GM13977 (cell line): Measurements from ENCODE around the gene SNX15.

Experiments used
- DNase-seq: peaks from one replicate; pipeline ENCODE4 v3.0.0; 2012; ENCODE audit warnings: low spot score
- in situ Hi-C: fragments of 300-500 bp; cut with MboI; formaldehyde crosslinking; loops from one replicate; pipeline ENCODE4 v1.12.0; 2022; ENCODE audit warnings: low sequenced_read_pairs, low pct_unique_long_range_greater_than_20kb, mixed read lengths, inconsistent platforms; ENCODE audit not compliant: unreplicated experiment
- TF ChIP-seq, protein P1 (sequence below): IDR thresholded peaks from 2 replicates; pipeline ENCODE4 v1.5.1; 2012; ENCODE audit warnings: mild to moderate bottlenecking, control low read depth; ENCODE audit not compliant: insufficient read depth; ENCODE audit errors: extremely low read depth, missing control alignments

The SNX15 gene

DNA sequence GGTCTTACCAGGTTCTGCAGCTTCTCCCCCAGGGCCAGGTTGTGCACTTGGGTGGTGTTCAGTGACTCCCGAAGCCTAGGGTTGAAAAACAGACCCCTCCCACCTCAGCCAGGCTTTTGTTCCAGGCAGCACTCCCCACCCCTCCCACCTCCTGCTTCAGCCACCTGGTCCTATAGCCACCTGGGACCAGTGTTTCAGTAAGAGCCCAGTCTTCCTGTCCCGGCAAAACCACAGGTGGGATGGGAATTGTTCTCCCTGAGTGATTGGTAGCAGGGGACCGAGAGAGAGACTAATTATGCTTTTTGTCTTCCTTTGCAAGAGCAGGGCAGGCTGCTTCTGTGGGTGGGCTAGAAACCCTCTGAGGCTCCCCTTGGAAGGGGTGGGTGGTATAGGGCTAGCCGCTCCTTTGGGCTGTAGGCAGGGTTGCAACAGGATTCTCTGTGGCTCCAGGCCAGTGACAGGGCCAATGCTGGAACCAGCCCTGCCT lies 39.6 kb downstream of the SNX15 start:
- no peak for DNase-seq
- in situ Hi-C loops, result no loop called here
- TF ChIP-seq, protein P1, sequence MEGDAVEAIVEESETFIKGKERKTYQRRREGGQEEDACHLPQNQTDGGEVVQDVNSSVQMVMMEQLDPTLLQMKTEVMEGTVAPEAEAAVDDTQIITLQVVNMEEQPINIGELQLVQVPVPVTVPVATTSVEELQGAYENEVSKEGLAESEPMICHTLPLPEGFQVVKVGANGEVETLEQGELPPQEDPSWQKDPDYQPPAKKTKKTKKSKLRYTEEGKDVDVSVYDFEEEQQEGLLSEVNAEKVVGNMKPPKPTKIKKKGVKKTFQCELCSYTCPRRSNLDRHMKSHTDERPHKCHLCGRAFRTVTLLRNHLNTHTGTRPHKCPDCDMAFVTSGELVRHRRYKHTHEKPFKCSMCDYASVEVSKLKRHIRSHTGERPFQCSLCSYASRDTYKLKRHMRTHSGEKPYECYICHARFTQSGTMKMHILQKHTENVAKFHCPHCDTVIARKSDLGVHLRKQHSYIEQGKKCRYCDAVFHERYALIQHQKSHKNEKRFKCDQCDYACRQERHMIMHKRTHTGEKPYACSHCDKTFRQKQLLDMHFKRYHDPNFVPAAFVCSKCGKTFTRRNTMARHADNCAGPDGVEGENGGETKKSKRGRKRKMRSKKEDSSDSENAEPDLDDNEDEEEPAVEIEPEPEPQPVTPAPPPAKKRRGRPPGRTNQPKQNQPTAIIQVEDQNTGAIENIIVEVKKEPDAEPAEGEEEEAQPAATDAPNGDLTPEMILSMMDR, result no peak

DNA sequence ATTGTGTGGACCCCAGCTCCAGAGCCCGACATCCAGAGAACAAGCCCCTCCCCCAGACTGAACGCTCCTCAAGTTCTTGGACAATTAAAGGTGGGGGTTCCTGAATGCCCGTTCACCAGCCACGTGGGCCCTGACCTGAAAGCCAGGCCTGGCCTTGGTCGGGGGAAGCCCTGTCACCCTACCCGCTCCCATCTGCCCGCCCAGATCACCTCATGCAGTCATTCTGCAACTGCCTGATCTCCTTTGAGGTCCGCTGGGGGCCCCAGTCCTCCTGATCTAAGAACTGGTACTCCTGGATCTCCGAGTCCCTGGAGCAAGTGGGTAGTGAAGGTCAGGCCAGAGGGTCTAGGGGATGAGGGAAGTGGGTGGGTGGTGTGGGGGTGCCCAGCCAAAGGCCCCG lies 40.2 kb downstream of the SNX15 start:
- no peak for DNase-seq
- TF ChIP-seq, protein P1, result no peak
- in situ Hi-C loops, result no loop called here

DNA sequence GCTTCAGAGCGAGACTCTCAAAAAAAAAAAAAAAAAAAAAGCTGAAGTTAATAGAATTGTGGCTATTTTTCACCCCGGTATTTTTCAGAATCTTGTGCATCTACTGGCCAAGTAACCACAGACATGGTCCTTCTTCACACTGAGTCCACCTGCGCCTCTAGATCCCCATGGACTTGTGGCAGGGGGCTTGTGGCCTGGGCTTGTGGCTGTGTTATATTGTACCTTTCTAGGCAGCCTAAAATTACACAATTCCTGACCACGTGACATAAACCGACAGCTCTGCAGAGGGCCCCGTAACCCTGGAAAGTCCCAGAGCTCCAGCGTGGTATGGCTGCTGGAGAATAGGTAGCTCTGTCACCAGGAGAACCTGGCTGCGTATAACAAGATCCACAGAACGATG lies 42.0 kb downstream of the SNX15 start:
- in situ Hi-C loops, result no loop called here
- DNase-seq, result no peak
- TF ChIP-seq, protein P1, result no peak

DNA sequence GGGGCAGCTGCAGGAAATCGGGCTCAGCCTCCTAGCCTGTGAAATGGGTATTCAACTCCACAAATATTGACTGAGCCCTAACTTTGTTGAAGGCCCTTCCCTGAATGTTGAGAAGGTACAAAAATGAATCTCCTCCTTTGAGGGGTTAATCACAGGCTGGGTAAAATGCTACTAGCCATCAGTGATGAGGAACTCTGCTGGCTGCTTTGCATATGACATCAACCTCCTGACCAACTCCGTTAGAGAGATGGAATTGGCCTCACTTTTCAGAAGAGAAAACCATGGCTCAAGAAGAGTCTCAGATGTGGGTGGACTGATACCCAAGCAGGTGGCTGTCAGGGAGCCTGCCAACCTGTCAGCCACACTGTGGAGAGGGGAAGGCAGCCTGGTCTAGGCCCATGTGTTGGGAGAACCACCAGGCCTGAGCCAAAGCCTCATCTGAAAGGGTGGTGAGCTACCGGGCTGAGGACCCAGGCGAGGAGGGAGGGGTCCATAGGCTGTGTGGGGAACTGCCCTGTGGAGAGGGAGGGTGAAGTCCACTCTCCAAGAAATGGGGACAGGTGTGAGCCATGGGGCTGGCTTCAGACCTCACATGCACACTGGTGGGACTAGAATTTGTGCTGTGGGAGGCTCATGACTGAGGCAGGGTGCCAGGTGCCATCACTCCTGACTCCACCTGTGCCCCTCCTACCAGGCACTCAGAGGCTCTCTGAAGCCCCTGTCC lies 44.8 kb downstream of the SNX15 start:
- TF ChIP-seq, protein P1, result no peak
- in situ Hi-C loops, result no loop called here
- DNase-seq, result peak; percentile 63

DNA sequence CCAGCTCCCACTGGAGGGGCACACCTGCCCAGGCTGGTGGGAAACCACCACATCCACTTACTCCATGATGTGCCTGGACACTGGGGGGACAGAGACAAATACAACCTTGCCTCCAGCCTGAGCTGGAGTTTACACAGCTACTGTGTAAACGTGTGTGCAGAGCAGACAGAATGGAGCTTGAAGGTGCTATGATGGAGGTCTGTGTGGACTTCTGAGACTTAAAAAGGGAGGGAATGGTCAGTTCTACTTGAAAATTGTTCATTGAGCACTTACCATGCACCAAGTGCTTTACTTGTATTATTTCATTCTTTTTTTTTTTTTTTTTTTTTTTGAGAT lies 45.4 kb downstream of the SNX15 start:
- in situ Hi-C loops, result no loop called here
- TF ChIP-seq, protein P1, result no peak
- no peak for DNase-seq

DNA sequence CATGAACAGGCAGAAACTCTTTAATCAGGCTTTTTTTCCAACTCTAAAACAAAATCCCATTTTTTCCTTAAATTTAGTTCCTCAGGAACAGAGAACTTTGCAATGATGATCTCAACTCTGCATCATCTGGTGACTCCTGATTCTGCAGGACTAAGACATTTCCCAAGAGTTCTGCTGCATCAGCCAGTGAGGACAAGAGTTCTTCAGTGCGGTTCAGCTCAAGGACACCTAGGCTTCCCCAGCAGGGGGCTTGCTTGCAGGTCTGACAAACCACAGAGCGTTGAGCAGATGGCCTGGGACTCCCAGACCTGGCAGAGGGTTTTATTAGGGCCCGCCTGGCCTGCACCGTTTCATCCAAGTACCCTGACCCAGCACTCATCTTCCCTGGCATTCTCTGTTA lies 50.2 kb downstream of the SNX15 start:
- TF ChIP-seq, protein P1, result no peak
- no peak for DNase-seq
- in situ Hi-C loops, result no loop called here

DNA sequence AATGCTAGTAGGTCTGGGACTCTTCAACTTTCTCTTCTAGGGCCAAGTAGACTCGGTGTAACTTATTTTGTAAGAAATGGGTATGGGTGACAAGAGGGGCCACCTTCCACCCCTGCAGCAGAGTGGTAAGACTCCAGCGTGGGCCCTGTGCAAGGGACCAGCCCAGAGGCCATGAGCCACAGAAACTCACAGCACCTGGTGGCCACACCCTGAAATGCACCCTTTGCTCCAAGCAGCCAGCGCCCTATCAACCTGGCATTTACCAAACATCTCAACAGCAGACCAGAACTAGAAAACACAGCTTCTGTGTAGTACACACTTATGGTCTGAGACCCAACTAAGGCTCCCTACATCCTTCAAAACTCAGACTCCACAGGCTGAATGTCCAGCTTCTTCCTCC lies 50.9 kb downstream of the SNX15 start:
- in situ Hi-C loops, result no loop called here
- DNase-seq, result peak; percentile 68
- TF ChIP-seq, protein P1, result peak; percentile 84
